ENCODE measurements around the gene UBE2S. TPM values are rescaled to one million over a fixed set of nuclear protein-coding genes. Genes with fewer than 3 reads are reported as not detected.

UBE2S gene
- total and polyA plus RNA-seq, 2 of the 8 experiments (the other 6 are each of a cell fraction or from before 2014, with no cell fraction given), result 398 to 530 TPM

DNA sequence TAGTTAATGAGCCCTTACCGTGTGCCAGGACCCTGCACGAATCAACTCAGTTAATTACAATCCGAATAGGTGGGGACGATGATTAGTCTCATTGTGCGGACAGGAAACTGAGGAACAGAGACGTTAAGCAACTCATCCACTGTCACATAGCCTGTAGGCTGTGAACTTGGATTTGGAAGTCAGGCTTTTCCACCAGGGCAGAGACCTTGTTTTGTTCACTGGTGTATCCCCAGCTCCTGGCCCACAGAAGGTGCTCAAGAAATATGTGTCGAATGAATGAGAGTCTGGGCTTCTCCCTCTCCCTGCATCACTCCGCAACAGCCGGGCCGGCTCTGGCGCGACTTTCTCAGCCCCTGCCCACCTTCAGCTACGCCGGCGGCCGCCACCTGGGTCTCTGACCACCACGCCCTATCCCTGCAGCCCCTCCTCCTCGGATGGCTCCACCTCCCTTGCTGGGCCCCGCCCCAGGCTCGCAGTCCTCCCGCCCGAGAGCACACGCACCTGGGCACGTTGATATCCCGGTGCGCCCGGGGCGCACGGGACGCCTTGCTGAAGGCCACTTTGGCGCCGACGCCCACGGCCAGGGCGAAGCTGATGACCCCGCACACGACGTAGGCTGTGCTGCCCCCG lies 34.2 kb upstream of the UBE2S start (continued):
- no peak for TF ChIP-seq EGR1 (IDR thresholded peaks at IDR 0.05; ENCODE audit: borderline replicate concordance, low read depth, low read length)

Measured in H1 (cell line).